Fibroblast of peridontal ligament (primary cell): Measurements from ENCODE around the gene SKP2.
A peak's percentile ranks its signal among the peaks of the same experiment; 100 is the strongest.
"Not testable (repeated sequence)": the region's sequence is repeated elsewhere in the genome, so short reads cannot be mapped to it uniquely, and the experiment has no call there.

Experiments
- DNase-seq: peaks from one replicate; pipeline ENCODE4 v3.0.0-alpha.2; 2010; ENCODE audit errors: extremely low read depth

SKP2 gene

GRCh38 chr5:36156619-36157018, 4.7 kb downstream of the SKP2 start:
- DNase-seq = peak; percentile 67

DNA sequence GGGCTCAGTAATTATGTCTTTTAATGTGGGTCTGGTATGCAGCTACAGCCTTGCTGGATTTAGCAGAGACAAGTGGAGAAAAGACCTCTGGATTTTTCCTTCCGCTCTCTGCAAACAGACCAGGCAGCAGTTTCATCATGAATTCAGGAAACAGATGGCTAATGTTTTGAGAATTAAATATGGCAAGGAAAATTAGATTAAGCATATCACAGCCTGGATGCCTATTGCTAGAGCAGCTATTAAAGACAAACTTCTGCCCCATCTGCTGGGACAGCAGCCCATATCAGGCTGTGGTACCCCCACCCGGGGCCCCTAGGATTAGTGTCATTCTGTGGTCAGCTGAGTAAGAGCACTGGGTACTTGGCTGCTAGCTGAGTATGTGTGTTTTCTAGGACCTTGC, 6.2 kb downstream of the SKP2 start:
- DNase-seq = peak; percentile 17

DNA sequence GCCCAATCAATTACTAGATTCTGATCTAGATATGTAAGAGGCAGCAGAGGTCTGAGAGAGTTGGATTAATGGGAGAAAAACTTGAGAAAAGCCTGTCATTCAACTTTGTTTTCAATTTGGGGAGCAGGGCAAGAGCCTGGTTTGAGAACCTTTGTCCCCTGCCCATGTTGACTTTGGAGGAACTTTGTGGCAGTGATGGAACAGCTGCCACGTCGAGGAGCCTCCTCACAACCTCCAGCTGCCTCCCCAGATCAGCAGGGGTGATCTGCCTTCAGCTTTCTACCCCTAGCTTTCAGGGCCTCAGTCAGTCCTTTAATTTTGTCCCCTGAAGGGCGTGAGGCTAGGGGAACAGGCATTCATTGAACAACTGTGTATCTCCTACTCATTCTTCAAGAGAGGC, 8.7 kb downstream of the SKP2 start:
- DNase-seq = no peak

GRCh38 chr5:36161361-36161760, 9.4 kb downstream of the SKP2 start:
- DNase-seq = no peak

- DNase-seq = no peak
These were observed 11.0 kb downstream of the SKP2 start for GRCh38 chr5:36162810-36163486.

- DNase-seq = no peak
These were observed 12.6 kb downstream of the SKP2 start for GRCh38 chr5:36164461-36164860.

GRCh38 chr5:36168737-36169136, 16.8 kb downstream of the SKP2 start:
- DNase-seq = no peak

- no peak for DNase-seq
These were observed 19.0 kb downstream of the SKP2 start for GRCh38 chr5:36170832-36171424.

DNA sequence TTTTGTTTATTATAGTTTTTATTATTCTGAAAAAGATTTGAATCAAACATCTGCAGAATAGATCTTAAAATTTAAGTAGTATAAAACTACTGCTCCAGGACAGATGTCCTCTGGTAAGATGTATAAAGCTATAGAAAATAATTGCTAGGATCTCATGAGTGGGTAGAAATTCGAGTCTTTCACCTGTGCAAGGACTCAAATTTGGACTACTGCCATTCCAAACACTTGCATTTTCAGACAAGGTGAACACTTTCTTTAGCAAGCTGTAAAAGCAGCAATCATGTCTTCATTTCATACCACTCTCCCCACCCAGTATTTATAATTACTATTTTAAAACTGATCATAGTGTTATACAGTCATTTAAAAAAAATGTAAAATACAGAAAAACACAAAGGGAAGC, 20.7 kb downstream of the SKP2 start:
- no peak for DNase-seq

GRCh38 chr5:36173426-36173825, 21.5 kb downstream of the SKP2 start:
- DNase-seq = no peak

GRCh38 chr5:36174119-36174518, 22.2 kb downstream of the SKP2 start:
- DNase-seq = no peak

GRCh38 chr5:36175043-36175442, 23.1 kb downstream of the SKP2 start:
- no peak for DNase-seq

DNA sequence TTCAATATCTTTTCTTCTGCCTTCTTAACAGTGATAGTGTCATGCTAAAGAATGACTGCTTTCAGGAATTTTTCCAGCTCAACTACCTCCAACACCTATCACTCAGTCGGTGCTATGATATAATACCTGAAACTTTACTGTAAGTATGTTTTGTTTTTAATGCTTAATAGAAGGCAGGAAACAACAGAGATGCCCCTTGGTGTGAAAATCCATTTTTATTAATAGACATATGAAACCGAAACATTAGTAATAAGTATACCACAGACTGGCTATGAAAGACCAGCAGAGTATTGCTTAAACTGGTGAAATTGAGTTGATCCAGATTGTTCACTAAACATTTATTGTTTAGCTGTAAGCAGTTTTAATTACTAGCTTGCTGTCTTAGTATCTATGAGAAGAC, 25.2 kb downstream of the SKP2 start:
- no peak for DNase-seq

DNA sequence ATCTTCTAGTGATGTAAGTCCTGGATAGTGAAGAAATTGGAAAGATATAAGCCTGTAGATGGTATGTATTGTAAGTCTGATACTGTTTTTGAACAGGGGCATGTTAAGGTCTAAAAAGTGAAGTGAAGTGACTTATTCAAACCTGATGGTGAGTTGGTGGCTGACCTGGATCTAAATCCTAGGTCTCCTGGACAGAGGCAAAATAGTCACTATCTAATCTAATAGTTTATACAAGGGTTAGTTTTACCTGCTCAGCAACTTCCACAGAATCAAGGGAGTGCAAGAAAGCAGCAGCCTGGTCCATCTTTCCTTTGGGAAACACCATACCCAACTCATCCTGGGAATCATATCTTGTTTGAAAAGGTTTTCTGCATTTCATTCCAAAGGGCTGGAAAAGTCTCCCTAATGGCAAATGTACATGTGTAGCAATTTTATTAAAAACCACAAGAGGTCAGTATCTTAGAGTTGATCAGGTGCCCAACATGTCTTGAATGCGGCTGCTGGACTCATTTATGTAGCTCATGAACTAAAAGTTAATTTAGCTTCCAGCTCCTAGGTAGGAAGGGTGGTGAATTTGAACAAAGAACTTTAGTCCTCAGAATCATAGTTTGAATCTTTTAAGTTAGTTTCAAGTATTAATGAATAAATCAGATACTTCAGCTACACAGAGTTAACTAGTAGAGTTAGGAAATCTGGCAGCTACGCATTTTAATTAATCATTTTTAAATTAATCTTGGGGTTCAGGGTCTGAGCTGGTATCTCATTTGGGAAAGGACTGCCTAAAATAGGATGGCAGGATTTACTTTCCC, 26.0 kb downstream of the SKP2 start:
- peak; percentile 64 for DNase-seq

DNA sequence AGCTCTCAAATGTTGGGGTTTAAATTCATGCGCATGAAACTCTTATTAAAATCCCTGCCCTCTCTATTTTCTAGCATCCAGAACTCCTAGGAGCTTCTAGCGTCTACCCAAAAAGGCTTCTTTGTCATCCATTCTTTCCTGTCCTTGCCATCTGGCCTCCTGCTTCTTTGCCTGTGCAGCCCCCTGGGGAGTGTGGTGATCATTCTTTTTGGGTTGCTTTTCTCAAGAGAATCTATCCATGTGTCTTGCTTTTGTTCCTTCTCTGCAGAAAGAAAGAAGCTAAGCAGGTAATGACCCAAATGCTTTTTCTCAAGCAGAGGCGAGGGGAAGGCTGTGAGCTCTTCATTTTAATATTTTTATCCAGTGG, 26.6 kb downstream of the SKP2 start:
- DNase-seq = no peak

DNA sequence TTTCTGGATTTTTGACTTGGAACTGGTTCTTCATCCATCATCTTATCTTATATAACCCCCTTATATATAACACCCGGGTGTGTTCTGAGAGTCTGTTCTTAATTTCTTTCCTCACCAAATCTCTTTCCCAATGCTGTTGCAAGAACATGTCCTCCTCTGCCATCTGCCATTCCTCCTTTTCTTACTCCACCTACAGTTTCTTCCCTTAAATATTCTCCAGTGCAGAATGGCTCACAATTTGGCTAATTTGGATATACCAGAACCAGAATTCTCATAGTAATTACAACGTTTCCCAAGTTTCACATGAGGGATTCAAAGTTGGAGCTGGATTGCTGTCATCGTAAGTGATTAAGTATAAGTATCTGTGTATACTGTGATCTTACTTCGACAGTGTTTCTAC, 28.0 kb downstream of the SKP2 start:
- no peak for DNase-seq

DNA sequence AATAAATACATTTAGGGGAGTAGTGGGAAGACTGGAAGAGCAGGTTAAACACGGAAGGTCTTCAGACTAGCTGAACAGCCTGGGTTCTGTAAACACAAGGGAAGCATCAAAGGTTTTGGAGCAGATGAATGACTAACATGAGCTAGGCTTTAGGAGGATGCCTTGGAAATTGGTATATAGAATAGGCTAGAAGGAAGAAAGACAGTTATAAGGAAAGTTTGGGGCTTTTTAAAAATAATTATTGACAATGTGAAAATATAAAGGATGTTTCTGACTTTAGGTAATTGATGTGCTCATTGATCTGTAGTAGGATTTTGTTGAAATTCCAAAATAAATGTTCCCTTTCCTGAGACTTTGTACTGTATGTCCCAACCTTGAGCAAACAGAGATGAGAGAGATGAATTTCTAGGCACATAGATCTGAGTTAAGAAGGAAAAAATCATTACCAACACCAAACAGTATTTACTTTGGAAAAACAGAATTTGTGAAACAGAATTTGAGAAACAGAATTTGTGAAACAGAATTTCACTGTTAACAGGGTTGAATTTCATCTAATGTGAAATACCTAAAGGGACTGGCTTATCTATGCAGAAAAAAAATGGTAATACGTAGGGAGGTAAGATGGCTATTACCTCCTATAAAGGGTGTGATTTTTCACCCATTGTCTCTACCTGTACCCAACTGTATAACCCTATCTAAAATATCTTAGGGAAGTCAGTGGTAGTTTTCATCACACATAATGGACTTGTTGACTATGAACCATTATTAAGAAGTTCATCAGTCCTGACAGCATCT, 28.8 kb downstream of the SKP2 start:
- no peak for DNase-seq

- no peak for DNase-seq
These were observed 29.9 kb downstream of the SKP2 start for GRCh38 chr5:36181774-36182173.

GRCh38 chr5:36184408-36184807, 32.5 kb downstream of the SKP2 start:
- not testable (repeated sequence) for DNase-seq

DNA sequence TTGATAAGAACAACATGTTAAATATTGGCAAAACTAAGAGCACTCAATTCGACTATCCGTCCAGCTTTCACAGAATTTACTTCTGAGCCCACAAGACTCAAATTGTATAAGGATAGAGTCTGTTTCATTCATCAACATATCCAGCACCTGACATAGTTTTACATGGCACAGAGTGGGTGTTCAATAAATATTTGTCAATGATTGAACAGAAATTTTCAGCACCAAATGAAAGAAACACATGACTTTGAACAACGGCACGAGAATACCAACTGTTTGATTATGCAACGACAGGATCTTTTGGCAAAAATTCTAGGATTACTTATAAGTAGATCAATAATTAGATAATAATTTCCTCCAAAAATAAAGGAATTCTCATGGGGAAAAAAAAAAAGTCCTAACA, 41.8 kb downstream of the SKP2 start:
- DNase-seq = no peak

DNA sequence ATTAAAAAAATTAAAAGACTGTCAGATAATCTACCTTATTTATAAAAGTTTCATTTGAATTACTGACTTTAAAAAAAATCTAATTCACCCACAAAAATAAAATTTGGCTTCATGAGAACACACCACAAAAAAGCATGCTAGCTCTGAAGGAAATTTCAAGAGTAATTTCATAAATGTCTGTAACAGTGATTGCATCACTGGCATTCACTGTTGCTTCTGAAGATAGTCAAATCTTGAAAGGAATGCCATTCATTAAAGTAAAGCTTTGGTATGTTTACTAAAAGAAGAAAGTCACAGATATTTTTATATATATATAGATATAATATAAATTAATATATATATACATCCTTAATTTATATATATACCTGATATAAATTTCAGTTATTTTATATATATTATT, 46.4 kb downstream of the SKP2 start:
- peak; percentile 20 for DNase-seq

- DNase-seq = not testable (repeated sequence)
These were observed 46.9 kb downstream of the SKP2 start for GRCh38 chr5:36198783-36199182.
